Measurements from ENCODE around the gene SHMT2. TPM values are rescaled to one million over a fixed set of nuclear protein-coding genes. Genes with fewer than 3 reads are reported as not detected.

The SHMT2 gene
- total and polyA plus RNA-seq, 12 donors = 14.3 to 49.8 (median 27.1) TPM

DNA sequence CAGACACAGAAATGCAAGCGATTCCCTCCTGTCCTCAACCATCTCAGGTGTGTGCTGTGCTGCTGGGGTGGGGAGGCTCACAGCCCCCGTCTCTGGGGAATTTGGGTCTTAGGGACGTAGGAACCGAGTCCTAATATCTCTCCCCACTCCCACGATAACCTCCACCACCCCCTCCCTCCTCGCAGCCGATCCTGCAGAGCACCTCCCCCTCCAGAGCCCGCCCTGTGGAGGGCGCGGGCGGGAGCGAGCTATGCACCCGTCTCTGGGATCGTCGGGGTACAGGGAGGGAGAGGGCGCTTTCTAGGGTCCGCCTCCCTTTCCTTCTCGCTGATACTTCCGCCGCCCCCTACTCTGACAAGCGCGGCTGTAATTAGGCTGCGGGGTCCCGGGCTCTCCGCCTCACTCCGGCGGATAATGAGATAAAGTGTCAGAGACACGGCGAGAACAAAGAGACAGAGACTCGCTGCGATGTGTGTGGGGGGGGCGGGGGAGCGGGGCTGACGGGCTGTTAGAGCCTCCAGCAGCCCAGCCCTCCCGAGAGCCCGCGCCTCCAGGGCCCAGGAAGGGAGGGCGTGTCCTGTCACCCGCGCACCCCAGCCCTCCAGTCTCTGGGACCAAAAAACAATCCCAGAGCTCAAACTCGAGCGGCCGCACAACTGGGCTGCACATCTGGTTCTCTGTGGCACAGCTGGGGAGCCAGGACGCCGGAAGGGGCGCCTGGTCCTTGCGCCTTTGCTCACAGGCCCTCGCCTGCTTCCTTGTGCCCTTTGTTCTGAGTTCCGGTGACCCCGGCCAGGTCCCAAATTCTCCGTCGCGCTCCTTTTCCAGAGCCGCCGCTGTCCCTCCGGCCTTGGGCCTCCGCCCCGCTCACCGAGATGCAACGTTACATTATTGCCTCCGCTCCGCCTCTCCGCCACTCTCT lies 8.7 kb downstream of the SHMT2 start:
- Histone ChIP-seq H3K4me3 (peak overlapping the region; percentile 23 to 61 (median 54)), H3K4me1 (peaks cover 36 to 92% (median 70%) of the 10 kb centered on the region in 9 donors), H3K27me3 (peaks cover 5 to 83% (median 55%) of the 10 kb centered on the region in 7 donors), H3K27ac (peak overlapping the region in 9 of 10 donors; percentile 20 to 85 (median 64)), H3K36me3 (peaks cover 0 to 19% (median 9%) of the 10 kb centered on the region in 9 donors), H3K9me3 (no peaks in the 10 kb centered on the region)
- TF ChIP-seq, protein P1, sequence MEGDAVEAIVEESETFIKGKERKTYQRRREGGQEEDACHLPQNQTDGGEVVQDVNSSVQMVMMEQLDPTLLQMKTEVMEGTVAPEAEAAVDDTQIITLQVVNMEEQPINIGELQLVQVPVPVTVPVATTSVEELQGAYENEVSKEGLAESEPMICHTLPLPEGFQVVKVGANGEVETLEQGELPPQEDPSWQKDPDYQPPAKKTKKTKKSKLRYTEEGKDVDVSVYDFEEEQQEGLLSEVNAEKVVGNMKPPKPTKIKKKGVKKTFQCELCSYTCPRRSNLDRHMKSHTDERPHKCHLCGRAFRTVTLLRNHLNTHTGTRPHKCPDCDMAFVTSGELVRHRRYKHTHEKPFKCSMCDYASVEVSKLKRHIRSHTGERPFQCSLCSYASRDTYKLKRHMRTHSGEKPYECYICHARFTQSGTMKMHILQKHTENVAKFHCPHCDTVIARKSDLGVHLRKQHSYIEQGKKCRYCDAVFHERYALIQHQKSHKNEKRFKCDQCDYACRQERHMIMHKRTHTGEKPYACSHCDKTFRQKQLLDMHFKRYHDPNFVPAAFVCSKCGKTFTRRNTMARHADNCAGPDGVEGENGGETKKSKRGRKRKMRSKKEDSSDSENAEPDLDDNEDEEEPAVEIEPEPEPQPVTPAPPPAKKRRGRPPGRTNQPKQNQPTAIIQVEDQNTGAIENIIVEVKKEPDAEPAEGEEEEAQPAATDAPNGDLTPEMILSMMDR (IDR thresholded peaks at IDR 0.05) = no peak
- WGBS, 2 donors = 4 to 5% methylated on average over 60 to 63 of the region's 63 CpGs
- ATAC-seq (peak in 4 of 8 donors; percentile 1 to 22 (median 6)), DNase-seq (peak in 1 of 2 donors; percentile 56)
- intact Hi-C loops (cut with DNase I) = loop anchor here in 4 of 10 donors (1.0 to 2.0 kb wide), 3 partner anchors 23 to 25 kb away; no protein-coding TSS in a partner anchor

DNA sequence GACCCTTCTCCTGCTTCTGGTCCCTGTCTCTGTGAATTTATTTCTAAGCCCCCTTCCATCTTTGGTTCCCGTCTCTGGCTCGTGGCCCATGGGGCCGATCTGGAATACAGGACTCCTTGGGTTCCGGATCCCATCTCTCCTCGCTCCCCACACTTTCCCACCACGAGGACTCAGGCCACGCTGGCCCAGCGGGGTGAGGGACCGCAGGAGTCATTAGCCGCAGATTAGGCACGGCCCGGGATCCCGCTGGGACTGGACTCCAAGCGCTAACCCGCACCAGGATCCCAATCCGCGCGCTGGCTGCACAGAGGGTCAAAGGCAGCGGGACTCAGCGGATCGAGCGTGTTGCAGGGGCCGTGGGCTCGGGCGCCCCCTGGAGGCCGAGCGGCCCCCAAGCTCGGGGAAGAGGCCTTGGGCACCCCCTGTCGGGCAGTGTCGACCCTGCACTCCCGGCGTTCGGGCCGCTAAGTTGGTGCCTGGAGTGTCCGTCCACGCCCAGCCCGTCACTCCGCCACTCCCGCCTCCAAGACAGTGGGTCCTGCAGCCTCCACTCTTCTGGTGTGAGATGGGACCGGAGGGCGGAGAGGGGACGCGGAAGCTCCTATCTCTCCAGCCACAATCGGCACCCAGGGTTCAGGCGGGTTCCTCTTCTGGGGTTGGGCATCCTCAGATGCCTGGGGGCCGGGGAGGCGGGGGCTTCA lies 9.5 kb downstream of the SHMT2 start:
- WGBS, 2 donors = 1 to 3% methylated on average over 47 of the region's 47 CpGs
- DNase-seq (peak; percentile 87 to 92), ATAC-seq (peak; percentile 60 to 77 (median 72))
- intact Hi-C loops (cut with DNase I) = loop anchor here in 7 of 10 donors (1.0 to 2.0 kb wide), 4 partner anchors 24 to 26 kb away; no protein-coding TSS in a partner anchor
- TF ChIP-seq, protein P1 (IDR thresholded peaks at IDR 0.05) = peak; percentile 100
- H3K27ac ChIP-seq = peak overlapping the region in 9 of 10 donors; percentile 48 to 85 (median 64)
- H3K27me3 ChIP-seq = peaks cover 5 to 91% (median 57%) of the 10 kb centered on the region in 7 donors
- H3K4me1 ChIP-seq = peaks cover 40 to 97% (median 77%) of the 10 kb centered on the region in 9 donors
- H3K4me3 ChIP-seq = peak overlapping the region; percentile 23 to 61 (median 54)
- peaks cover 0 to 11% (median 2%) of the 10 kb centered on the region in 9 donors for H3K36me3 ChIP-seq
- no peaks in the 10 kb centered on the region for H3K9me3 ChIP-seq

DNA sequence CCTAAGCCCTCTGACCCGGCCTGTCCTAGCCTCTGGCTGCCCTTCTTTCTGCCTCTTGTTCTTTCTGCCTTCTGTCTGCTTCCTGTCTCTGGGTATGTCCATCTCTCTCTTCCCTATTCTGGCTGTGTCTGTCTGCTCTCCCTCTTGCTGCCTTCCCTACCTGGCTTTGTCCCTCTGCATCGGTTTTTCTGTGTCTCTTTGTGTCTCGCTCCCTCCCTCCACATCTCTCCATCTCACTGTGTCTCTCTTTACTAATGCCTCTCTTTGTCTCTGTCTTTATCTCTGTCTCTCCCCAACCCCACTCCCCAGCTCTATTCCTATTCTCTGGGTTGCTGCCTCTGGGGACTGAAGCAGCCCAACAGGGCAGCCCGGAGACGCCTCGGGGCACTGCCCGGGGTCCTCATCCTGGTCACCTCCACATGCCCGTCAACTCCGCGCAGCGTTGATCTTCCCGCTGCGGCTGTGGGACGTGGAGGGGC lies 10.1 kb downstream of the SHMT2 start:
- H3K36me3 ChIP-seq = peaks cover 0 to 5% (median 0%) of the 10 kb centered on the region in 9 donors
- intact Hi-C loops (cut with DNase I) = loop anchor here in 7 of 10 donors (1.0 to 5.0 kb wide), 5 partner anchors 25 to 112 kb away; partner anchors contain the start of gene LRP1 (in 1 of the 7)
- peaks cover 5 to 96% (median 57%) of the 10 kb centered on the region in 7 donors for H3K27me3 ChIP-seq
- peaks cover 40 to 92% (median 73%) of the 10 kb centered on the region in 9 donors for H3K4me1 ChIP-seq
- ATAC-seq (no peak), DNase-seq (no peak)
- peak overlapping the region; percentile 30 to 61 (median 54) for H3K4me3 ChIP-seq
- H3K27ac ChIP-seq = peak overlapping the region in 6 of 10 donors; percentile 15 to 49 (median 37)
- H3K9me3 ChIP-seq = no peaks in the 10 kb centered on the region
- TF ChIP-seq, protein P1 (IDR thresholded peaks at IDR 0.05) = no peak
- 2% methylated on average over 14 of the region's 14 CpGs for WGBS, 2 donors

Data from heart right ventricle (tissue), 16 donors.